HG02759 (cell line): ENCODE data around the gene ANKS1B.
"Not testable (repeated sequence)": the region's sequence is repeated elsewhere in the genome, so short reads cannot be mapped to it uniquely, and the experiment has no call there.

Source experiments
- ATAC-seq: cut with Tn5 transposase; IDR thresholded peaks from one replicate; pipeline ENCODE4 v1.9.1; 2021; ENCODE audit warnings: mild to moderate bottlenecking, moderate library complexity; ENCODE audit not compliant: unreplicated experiment

The ANKS1B gene

GRCh38 chr12:99389751-99390150 lies 595.0 kb downstream of the ANKS1B start:
- ATAC-seq: no peak

GRCh38 chr12:99388671-99389195 lies 596.0 kb downstream of the ANKS1B start:
- no peak for ATAC-seq

- no peak for ATAC-seq
Measured at GRCh38 chr12:99387661-99388060, 597.1 kb downstream of the ANKS1B start.

GRCh38 chr12:99386907-99387306 lies 597.8 kb downstream of the ANKS1B start:
- peak; percentile 56 for ATAC-seq

- no peak for ATAC-seq
Measured at GRCh38 chr12:99383258-99383657, 601.5 kb downstream of the ANKS1B start.

- ATAC-seq: peak; percentile 91
Measured at GRCh38 chr12:99381992-99382391, 602.7 kb downstream of the ANKS1B start.

GRCh38 chr12:99380701-99381100 lies 604.0 kb downstream of the ANKS1B start:
- no peak for ATAC-seq

- ATAC-seq: no peak
Measured at GRCh38 chr12:99374023-99374422, 610.7 kb downstream of the ANKS1B start.

- no peak for ATAC-seq
Measured at GRCh38 chr12:99372257-99372920, 612.3 kb downstream of the ANKS1B start.

- no peak for ATAC-seq
Measured at GRCh38 chr12:99370421-99371138, 614.2 kb downstream of the ANKS1B start.

- no peak for ATAC-seq
Measured at GRCh38 chr12:99367181-99367580, 617.6 kb downstream of the ANKS1B start.

- ATAC-seq: no peak
Measured at GRCh38 chr12:99352269-99352668, 632.5 kb downstream of the ANKS1B start.

GRCh38 chr12:99343960-99344359 lies 640.8 kb downstream of the ANKS1B start:
- ATAC-seq: no peak

- ATAC-seq: no peak
Measured at GRCh38 chr12:99339663-99340062, 645.1 kb downstream of the ANKS1B start.

GRCh38 chr12:99334285-99335056 lies 650.3 kb downstream of the ANKS1B start:
- no peak for ATAC-seq

GRCh38 chr12:99332936-99333591 lies 651.7 kb downstream of the ANKS1B start:
- ATAC-seq: no peak

GRCh38 chr12:99330216-99330615 lies 654.5 kb downstream of the ANKS1B start:
- no peak for ATAC-seq

- not testable (repeated sequence) for ATAC-seq
Measured at GRCh38 chr12:99321210-99321609, 663.5 kb downstream of the ANKS1B start.

GRCh38 chr12:99311373-99311772 lies 673.4 kb downstream of the ANKS1B start:
- no peak for ATAC-seq

- no peak for ATAC-seq
Measured at GRCh38 chr12:99309812-99310211, 674.9 kb downstream of the ANKS1B start.

GRCh38 chr12:99302874-99303273 lies 681.9 kb downstream of the ANKS1B start:
- no peak for ATAC-seq
